ENCODE measurements around the gene RAB3B. TPM values are rescaled to one million over a fixed set of nuclear protein-coding genes. Genes with fewer than 3 reads are reported as not detected.
"Not testable (repeated sequence)": the region's sequence is repeated elsewhere in the genome, so short reads cannot be mapped to it uniquely, and the experiment has no call there.

RAB3B gene
- total and polyA plus RNA-seq, 11 donors: 0.02 to 0.14 (median 0.11) TPM; not detected in 8

DNA sequence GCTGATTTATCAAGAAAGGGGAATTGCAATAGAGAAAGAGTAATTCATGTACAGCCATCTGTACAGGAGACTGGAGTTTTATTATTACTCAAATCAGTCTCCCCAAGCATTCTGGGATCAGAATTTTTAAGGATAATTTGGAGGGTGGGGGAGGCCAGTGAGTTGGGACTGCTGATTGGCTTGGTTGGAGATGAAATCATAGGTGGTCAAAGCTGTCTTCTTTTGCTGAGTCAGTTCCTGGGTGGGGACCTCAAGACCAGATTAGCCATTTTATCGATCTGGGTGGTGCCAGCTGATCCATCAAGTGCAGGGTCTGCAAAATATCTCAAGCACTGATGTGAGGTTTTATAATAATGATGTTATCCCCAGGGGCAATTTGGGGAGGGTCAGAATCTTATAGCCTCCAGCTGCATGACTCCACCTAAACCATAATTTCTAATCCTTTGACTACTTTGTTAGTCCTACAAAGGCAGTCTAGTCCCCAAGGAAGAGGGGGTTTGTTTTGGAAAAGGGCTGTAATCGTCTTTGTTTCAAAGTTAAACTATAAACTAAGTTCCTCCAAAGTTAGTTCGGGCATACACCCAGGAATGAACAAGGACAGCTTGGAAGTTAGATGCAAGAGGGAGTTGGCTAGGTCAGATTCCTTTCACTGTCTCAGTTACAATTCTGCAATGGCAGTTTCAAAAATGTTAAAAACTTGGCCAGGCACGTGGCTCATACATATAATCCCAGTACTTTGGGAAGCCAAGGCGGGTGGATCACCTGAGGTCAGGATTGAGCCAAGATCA, 16.9 kb upstream of the RAB3B start:
- intact Hi-C loops (cut with DNase I): no loop called here
- Histone ChIP-seq H3K4me3 (no peak overlapping the region), H3K9me3 (no peaks in the 10 kb centered on the region), H3K36me3 (no peaks in the 10 kb centered on the region), H3K27ac (no peak overlapping the region), H3K27me3 (peaks cover 0 to 49% (median 5%) of the 10 kb centered on the region in 9 donors), H3K4me1 (no peaks in the 10 kb centered on the region)
- TF ChIP-seq POLR2A (IDR thresholded peaks at IDR 0.05): no peak
- TF ChIP-seq, protein P1, sequence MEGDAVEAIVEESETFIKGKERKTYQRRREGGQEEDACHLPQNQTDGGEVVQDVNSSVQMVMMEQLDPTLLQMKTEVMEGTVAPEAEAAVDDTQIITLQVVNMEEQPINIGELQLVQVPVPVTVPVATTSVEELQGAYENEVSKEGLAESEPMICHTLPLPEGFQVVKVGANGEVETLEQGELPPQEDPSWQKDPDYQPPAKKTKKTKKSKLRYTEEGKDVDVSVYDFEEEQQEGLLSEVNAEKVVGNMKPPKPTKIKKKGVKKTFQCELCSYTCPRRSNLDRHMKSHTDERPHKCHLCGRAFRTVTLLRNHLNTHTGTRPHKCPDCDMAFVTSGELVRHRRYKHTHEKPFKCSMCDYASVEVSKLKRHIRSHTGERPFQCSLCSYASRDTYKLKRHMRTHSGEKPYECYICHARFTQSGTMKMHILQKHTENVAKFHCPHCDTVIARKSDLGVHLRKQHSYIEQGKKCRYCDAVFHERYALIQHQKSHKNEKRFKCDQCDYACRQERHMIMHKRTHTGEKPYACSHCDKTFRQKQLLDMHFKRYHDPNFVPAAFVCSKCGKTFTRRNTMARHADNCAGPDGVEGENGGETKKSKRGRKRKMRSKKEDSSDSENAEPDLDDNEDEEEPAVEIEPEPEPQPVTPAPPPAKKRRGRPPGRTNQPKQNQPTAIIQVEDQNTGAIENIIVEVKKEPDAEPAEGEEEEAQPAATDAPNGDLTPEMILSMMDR (IDR thresholded peaks at IDR 0.05): no peak
- ATAC-seq (no peak), DNase-seq (no peak)
- WGBS, 4 donors: 53 to 69% (median 58%) methylated on average over 5 of the region's 5 CpGs

DNA sequence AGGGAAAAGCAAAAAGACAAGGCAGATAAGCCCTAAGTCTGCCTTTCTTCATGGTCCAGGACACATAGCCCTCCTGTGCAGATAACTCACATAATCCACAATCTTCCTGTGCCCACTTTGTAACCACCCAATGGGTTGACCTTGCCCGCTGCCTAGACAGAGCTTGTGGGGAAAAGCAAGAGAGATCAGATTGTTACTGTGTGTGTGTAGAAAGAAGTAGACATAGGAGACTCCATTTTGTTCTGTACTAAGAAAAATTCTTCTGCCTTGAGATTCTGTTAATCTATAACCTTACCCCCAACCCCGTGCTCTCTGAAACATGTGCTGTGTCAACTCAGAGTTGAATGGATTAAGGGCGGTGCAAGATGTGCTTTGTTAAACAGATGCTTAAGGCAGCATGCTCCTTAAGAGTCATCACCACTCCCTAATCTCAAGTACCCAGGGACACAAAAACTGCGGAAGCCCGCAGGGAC, 15.6 kb upstream of the RAB3B start:
- intact Hi-C loops (cut with DNase I): not testable (repeated sequence)

DNA sequence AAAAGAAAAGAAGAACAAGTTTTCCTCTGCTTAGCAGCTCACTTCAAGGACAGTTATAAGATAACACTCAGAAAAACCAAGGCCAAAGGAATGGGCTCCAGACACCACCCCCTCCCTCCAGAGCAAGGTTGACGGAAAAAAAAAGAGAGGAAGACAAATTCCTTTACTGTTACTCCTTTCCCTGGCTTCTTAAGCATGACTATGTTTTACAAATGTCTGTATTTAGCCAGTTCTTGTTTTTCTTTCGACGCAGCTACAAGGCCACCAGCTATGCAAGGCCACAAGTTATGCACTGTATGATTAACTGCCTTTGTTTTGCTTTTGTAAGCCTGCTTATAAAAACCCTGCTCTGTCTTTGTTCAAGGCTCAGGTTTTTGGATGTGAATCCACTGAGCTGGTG, 15.0 kb upstream of the RAB3B start:
- WGBS, 4 donors: 46 to 59% (median 49%) methylated on average over 3 of the region's 3 CpGs

More for the DNA sequence above, 15.6 kb upstream of the RAB3B start:
- 27 to 40% (median 35%) methylated on average over 4 to 5 of the region's 5 CpGs for WGBS, 4 donors
- ATAC-seq, H3K9me3 ChIP-seq, H3K4me1 ChIP-seq, H3K27ac ChIP-seq, DNase-seq, H3K36me3 ChIP-seq, H3K4me3 ChIP-seq: not testable (repeated sequence)
- peaks cover 0 to 49% (median 5%) of the 10 kb centered on the region in 9 donors for H3K27me3 ChIP-seq

DNA sequence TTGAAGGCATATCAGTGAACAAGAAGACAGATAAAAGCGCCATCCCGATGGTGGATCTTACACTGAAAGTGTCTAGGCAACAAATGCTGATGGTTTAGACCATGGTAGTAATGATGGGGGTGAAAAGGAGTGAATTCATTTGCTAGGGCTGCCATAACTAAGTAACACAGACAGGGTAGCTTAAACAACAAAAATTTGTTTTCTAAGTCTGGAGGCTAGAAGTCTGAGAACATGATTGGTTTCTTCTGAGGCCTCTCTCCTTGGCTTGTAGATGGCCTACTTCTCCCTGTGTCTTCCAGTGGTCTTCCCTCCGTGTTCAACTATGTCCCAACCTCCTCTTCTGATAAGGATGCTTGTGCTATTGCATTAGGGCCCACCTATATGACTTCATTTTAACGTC, 13.4 kb upstream of the RAB3B start:
- no peak for ATAC-seq
- intact Hi-C loops (cut with DNase I): loop anchor here in 7 of 10 donors (2.0 to 5.0 kb wide), 2 partner anchors 107 kb away; no protein-coding TSS in a partner anchor
- no peaks in the 10 kb centered on the region for H3K4me1 ChIP-seq
- H3K4me3 ChIP-seq: no peak overlapping the region
- no peak overlapping the region for H3K27ac ChIP-seq
- DNase-seq: no peak
- no peak for TF ChIP-seq POLR2A (IDR thresholded peaks at IDR 0.05)
- TF ChIP-seq, protein P1 (IDR thresholded peaks at IDR 0.05): no peak
- H3K27me3 ChIP-seq: peaks cover 0 to 37% (median 5%) of the 10 kb centered on the region in 9 donors
- H3K36me3 ChIP-seq: no peaks in the 10 kb centered on the region
- no peaks in the 10 kb centered on the region for H3K9me3 ChIP-seq
- WGBS, 4 donors: 47 to 62% (median 54%) methylated on average over 4 of the region's 4 CpGs

More for the DNA sequence above, 15.0 kb upstream of the RAB3B start:
- ATAC-seq, H3K9me3 ChIP-seq, H3K27ac ChIP-seq, H3K4me3 ChIP-seq, DNase-seq, H3K36me3 ChIP-seq, H3K4me1 ChIP-seq: not testable (repeated sequence)
- H3K27me3 ChIP-seq: peaks cover 0 to 49% (median 5%) of the 10 kb centered on the region in 9 donors
- intact Hi-C loops (cut with DNase I): loop anchor here in 1 of 10 donors (2.0 kb wide), 1 partner anchor 109 kb away; no protein-coding TSS in a partner anchor

Measured in heart left ventricle (tissue), 16 donors.